GM20000 (cell line): ENCODE data around the gene NHSL2.

Experiments used
- DNase-seq: peaks from one replicate; pipeline ENCODE4 v3.0.0; 2012; ENCODE audit warnings: low spot score
- CTCF ChIP-seq: IDR thresholded peaks from 2 replicates; pipeline ENCODE4 v1.5.1; 2012; ENCODE audit warnings: mild to moderate bottlenecking, control low read depth; ENCODE audit errors: extremely low read depth, missing control alignments

NHSL2 gene

DNA sequence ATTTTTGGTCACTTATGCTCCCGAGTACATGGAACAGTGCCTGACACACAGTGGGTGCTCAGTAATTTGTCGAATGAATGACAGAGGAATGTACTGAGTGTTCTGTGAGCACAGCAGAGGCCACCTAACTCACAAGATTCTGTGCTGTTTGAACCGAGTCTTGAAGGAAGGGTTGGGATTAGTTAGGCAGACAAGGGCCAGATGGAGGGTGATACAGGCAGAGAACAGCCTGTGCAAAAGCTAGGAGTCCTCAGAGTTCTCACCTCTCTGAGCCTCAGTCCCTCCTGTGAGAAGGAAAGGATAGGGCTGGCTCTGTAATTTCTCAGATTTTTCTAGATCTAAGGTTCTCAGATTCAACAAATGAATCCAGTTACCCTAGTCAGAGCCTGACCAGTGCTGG is 108.8 kb downstream of the NHSL2 start:
- no peak for DNase-seq
- TF ChIP-seq CTCF: no peak

DNA sequence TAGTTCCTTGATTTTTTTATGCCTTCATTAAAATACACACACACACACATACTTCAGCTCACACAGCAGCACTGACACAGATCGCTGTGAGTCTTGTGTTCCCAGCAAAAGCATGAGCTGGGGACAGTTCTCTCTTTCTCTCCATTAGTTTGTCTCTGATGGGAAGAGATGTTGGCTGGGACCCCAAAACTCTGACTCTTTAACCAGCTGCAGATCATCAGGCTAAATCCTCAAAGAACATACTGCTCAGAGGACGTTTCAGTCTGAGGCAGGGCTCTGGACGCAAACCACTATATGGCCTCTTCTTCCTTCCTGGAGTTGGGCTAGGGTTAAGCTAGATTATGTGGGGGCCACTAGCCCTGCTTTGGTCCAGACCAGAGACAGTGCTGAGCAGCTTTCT is 109.6 kb downstream of the NHSL2 start:
- no peak for TF ChIP-seq CTCF
- no peak for DNase-seq

- no peak for TF ChIP-seq CTCF
Measured at GRCh38 chrX:72020788-72021187, 110.1 kb downstream of the NHSL2 start.

DNA sequence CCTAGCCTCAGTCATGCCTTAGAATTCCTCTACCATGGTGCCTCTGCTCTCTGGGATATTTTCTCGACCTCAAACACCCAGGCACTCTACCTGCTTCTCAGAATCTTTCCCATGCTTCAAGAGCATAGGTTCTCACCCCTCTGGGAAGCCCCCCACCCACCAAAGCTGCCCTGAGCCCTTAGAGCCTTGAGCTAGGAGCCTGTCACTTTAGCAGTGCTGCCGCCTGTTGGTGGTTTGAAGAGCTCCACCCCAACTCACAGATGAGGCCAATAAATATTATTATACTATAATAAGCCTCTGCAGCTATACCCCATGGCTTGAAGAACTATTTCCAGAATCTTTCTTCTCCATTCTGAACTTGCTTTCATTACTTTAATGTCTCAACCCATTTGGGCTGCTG is 111.3 kb downstream of the NHSL2 start:
- DNase-seq: peak; percentile 13
- TF ChIP-seq CTCF: peak; percentile 30

More at GRCh38 chrX:72020788-72021187, 110.1 kb downstream of the NHSL2 start:
- DNase-seq: peak; percentile 45

DNA sequence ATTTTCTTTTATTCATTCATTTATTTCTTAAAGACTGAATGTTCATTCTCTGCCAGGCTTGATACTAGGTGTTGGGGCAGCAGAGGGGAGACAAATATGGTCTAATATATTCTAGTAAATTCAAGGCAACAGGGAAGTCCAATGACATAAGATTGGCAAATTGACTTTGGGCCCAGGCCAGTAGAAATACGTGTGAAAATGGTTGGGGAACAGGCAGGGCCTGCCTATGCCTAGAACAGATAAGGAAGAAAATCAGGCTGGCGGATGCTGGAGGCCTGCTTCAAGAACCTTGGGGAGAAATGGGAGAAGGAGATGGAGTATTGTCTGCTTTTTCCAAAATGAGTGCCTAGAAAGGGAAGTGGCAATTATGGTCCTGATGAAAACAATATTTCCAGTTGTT is 112.4 kb downstream of the NHSL2 start:
- no peak for DNase-seq
- TF ChIP-seq CTCF: no peak

- no peak for TF ChIP-seq CTCF
Measured at GRCh38 chrX:72025236-72025770, 114.7 kb downstream of the NHSL2 start.

GRCh38 chrX:72026341-72027023 is 115.8 kb downstream of the NHSL2 start:
- no peak for TF ChIP-seq CTCF
- no peak for DNase-seq

More at GRCh38 chrX:72025236-72025770, 114.7 kb downstream of the NHSL2 start:
- no peak for DNase-seq
